T-helper 1 cell treated with Interleukin-12 subunit alpha and Interleukin-12 subunit beta and Interleukin-4 antibody, amounts not matched to agents 30 ng/mL and 1 ng/mL, for 36 hours (primary cell): Measurements from ENCODE around the gene SLC25A1. TPM values are rescaled to one million over a fixed set of nuclear protein-coding genes. Genes with fewer than 3 reads are reported as not detected.

Experiments used
- total RNA-seq: library from RNA; stranded (reverse); gene quantifications from 2 replicates; pipeline ENCODE4 v1.2.3, GENCODE V29; 2022

SLC25A1 gene
- total RNA-seq, 1 donor from 2014 or later, result 32.0 TPM

Other genes with a start within 250 kb of the SLC25A1 start
- 0.34 and 0.69 TPM in 2 replicates for gene PRODH, start 242.4 kb downstream of the SLC25A1 start, total RNA-seq
- gene DGCR2, start 56.3 kb downstream of the SLC25A1 start, total RNA-seq, result 33.9 and 36.3 TPM in 2 replicates
- gene TSSK2, start 47.4 kb downstream of the SLC25A1 start, total RNA-seq, result not detected in 2 replicates
- 19.9 and 22.0 TPM in 2 replicates for gene ESS2, start 34.1 kb downstream of the SLC25A1 start, total RNA-seq
- not detected in 2 replicates for gene GSC2, start 28.4 kb downstream of the SLC25A1 start, total RNA-seq
- gene CLTCL1, start 113.0 kb upstream of the SLC25A1 start, total RNA-seq, result 0.66 and 1.1 TPM in 2 replicates